PC-9 (cell line): ENCODE measurements around the gene CEACAM20.

Experiments used
- EZH2 ChIP-seq: fragments of 200-600 bp; sonication (generic); IDR thresholded peaks from 2 replicates; pipeline ENCODE4 v1.8.0; 2017; ENCODE audit warnings: antibody characterized with exemption, low read depth
- TF ChIP-seq, protein P1 (sequence below): fragments of 200-600 bp; sonication (generic); conservative IDR thresholded peaks from 2 replicates; pipeline ENCODE4 v1.6.1; 2017; ENCODE audit warnings: mixed run types, antibody characterized with exemption, mild to moderate bottlenecking, moderate library complexity

DNA sequence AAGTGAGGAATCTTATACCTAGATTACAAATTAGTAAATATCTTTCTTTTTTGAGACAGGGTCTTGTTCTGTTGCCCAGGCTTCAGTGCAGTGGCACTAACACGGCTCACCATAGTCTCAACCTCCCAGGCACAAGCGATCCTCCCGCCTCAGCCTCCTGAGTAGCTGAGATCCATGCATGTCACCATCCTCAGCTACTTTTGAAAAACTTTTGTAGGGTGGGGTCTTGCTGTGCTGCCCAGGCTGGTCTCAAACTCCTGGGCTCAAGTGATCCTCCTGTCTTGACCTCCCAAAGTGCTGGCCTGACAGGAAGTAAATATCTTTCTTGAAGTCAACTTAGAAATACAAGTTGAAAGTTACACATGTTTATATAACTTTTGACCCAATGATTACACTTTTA, 20.0 kb upstream of the CEACAM20 start:
- TF ChIP-seq, protein P1, sequence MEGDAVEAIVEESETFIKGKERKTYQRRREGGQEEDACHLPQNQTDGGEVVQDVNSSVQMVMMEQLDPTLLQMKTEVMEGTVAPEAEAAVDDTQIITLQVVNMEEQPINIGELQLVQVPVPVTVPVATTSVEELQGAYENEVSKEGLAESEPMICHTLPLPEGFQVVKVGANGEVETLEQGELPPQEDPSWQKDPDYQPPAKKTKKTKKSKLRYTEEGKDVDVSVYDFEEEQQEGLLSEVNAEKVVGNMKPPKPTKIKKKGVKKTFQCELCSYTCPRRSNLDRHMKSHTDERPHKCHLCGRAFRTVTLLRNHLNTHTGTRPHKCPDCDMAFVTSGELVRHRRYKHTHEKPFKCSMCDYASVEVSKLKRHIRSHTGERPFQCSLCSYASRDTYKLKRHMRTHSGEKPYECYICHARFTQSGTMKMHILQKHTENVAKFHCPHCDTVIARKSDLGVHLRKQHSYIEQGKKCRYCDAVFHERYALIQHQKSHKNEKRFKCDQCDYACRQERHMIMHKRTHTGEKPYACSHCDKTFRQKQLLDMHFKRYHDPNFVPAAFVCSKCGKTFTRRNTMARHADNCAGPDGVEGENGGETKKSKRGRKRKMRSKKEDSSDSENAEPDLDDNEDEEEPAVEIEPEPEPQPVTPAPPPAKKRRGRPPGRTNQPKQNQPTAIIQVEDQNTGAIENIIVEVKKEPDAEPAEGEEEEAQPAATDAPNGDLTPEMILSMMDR, result no peak
- no peak for TF ChIP-seq EZH2
